NB4 (cell line): ENCODE measurements around the gene FOXE1.
A peak's percentile ranks its signal among the peaks of the same experiment; 100 is the strongest.

Source experiments
- DNase-seq: peaks from one replicate; pipeline ENCODE4 v3.0.0; 2010; ENCODE audit warnings: low read depth
- H3K4me3 ChIP-seq: one replicate; pipeline ENCODE4 v1.5.1; 2011; ENCODE audit warnings: mild to moderate bottlenecking, low read depth, low read length, moderate library complexity
- CTCF ChIP-seq: IDR thresholded peaks from one replicate; pipeline ENCODE4 v1.5.1; 2012; ENCODE audit warnings: low read depth, low read length
- MAX ChIP-seq: IDR thresholded peaks from 2 replicates; pipeline ENCODE4 v1.6.1; 2011; ENCODE audit warnings: low read depth, low read length
- MYC ChIP-seq: IDR thresholded peaks from 2 replicates; pipeline ENCODE4 v1.6.1; 2011; ENCODE audit warnings: low read depth, low read length
- POLR2A ChIP-seq: IDR thresholded peaks from 2 replicates; pipeline ENCODE4 v1.6.1; 2011; ENCODE audit warnings: mild to moderate bottlenecking; ENCODE audit not compliant: insufficient read length; ENCODE audit errors: extremely low read depth

Gene FOXE1

GRCh38 chr9:97853056-97853843 is at the start of gene FOXE1:
Gene FOXE1, plus strand, starts transcription at chr9:97853226. Its CDS starts 689 bp downstream, at chr9:97853915.
- H3K4me3 ChIP-seq: no peak within 1 kb of the TSS
- DNase-seq: peak; percentile 12
- no peak for TF ChIP-seq CTCF
- TF ChIP-seq MYC: no peak

DNA sequence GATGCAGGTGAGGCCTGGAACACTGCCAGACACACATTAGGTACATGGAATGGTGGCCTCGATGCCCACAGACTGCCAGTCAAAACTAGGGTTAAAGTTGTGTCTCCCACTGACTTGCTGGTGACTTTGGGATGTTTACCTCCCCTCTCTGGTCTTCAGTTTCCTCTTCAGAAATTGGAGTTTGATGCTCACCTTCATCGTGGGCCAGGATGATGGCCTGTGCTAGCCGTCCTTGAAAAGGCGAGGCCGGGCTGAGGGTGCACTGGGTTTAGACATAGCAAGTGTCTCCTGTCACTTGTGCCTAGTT is 49.0 kb upstream of the FOXE1 start:
- no peak for DNase-seq
- TF ChIP-seq MYC: no peak
- TF ChIP-seq CTCF: no peak
- no peak for TF ChIP-seq POLR2A
- H3K4me3 ChIP-seq: peak overlapping the region; percentile 16

DNA sequence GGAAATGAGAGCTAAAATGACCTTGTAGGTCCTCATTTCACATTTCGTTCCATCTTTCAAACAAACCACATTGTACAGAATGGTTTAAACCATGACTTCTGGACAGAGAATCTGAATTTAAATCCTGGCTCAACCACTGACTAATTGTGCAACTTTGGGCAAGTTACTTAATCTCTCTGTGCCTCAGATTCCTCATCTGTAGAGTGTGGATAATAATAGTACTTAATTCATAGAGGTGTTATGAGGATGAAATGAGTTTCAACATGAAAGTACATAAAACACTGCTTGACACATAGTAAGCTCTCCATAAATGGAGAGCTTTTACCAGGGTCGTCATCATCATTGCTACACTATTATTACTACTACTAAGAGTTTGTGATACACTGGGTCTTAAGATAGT is 46.3 kb upstream of the FOXE1 start:
- DNase-seq: no peak
- H3K4me3 ChIP-seq: no peak overlapping the region
- TF ChIP-seq POLR2A: no peak
- no peak for TF ChIP-seq MAX
- TF ChIP-seq MYC: no peak
- no peak for TF ChIP-seq CTCF

GRCh38 chr9:97807681-97808080 is 45.3 kb upstream of the FOXE1 start:
- no peak overlapping the region for H3K4me3 ChIP-seq
- no peak for DNase-seq
- TF ChIP-seq MAX: no peak
- TF ChIP-seq MYC: no peak
- no peak for TF ChIP-seq POLR2A
- no peak for TF ChIP-seq CTCF

GRCh38 chr9:97808415-97808814 is 44.6 kb upstream of the FOXE1 start:
- DNase-seq: no peak
- H3K4me3 ChIP-seq: no peak overlapping the region
- TF ChIP-seq POLR2A (no peak), CTCF (no peak), MYC (0 out of 2 replicates have a peak, but pooled peaks have one; percentile 23), MAX (no peak)

DNA sequence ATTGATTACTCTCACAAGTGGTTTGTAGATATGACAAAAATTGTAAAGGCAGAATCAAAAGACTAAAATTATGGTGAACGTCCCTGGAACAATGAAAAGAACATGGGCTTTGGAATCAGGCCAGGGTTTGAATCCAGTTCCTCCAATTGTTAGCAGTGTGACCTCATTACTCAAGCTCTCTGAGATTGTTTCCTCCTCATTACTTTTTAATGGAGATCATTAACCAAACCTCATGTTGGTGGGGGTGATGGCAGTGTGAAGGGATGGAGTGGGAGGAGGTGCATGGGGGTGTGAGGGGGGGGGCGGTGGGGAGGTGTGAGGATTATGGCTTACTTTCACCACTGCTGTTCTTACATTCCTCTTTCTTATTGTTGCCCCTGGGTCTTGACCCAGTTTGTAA is 44.1 kb upstream of the FOXE1 start:
- DNase-seq: no peak
- TF ChIP-seq MAX (no peak), CTCF (no peak), POLR2A (no peak), MYC (no peak)
- no peak overlapping the region for H3K4me3 ChIP-seq
